Stimulated activated CD4-positive, alpha-beta T cell treated with anti-CD3 and anti-CD28 coated beads, Interleukin-15, amount 100 ng/mL, for 1 hour (primary cell): ENCODE results near the gene GAR1.
"Not testable (repeated sequence)": the region's sequence is repeated elsewhere in the genome, so short reads cannot be mapped to it uniquely, and the experiment has no call there.

ENCODE experiments used
- DNase-seq, 2 donors: peaks; one replicate each; pipeline ENCODE4 v3.0.0-alpha.2; 2020; ENCODE audit warnings: low read depth in 1 of 2, low spot score in 1 of 2

GAR1 gene

DNA sequence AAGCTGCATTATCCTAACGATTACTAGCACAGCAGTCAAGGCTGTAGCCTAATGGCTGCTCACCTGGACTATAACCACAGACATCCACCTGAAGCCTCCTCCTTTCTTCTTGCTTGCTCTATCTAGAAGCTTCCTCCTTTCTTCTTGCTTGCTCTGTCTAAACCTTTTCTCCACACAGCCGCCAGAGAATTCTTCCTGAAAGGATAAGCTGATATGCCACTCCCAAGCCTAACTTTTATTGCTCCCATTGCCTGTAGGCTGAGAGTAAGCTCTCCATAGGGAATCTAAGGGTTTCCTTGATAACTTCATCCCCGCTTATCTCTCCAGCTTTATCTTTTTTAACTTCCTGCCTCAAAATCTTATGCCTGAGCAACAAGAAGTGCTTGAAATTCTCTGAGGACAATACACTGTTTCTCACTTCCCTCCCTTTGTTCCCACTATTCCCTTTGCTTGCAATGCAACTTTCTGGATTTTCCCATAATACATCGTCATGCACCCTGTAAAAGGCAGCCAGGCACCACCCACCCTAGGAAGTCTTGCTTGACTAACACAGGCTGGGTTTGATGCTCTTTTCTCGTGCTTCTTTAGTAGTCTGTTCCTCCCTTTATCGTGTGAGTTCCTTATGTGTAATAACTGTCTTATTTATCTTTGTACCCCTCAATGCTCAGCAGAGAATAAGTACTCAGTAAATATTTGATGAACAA, 31.0 kb downstream of the GAR1 start:
- DNase-seq: no peak

GRCh38 chr4:109847896-109848442, 32.4 kb downstream of the GAR1 start, which contains the start of gene LRIT3:
LRIT3 (plus strand) TSS chr4:109848107; CDS start chr4:109848202, 95 bp downstream.
- DNase-seq: no peak

- DNase-seq: no peak
These were observed 32.9 kb downstream of the GAR1 start for GRCh38 chr4:109848501-109848900.

- no peak for DNase-seq
These were observed 35.0 kb downstream of the GAR1 start for GRCh38 chr4:109850601-109851000.

DNA sequence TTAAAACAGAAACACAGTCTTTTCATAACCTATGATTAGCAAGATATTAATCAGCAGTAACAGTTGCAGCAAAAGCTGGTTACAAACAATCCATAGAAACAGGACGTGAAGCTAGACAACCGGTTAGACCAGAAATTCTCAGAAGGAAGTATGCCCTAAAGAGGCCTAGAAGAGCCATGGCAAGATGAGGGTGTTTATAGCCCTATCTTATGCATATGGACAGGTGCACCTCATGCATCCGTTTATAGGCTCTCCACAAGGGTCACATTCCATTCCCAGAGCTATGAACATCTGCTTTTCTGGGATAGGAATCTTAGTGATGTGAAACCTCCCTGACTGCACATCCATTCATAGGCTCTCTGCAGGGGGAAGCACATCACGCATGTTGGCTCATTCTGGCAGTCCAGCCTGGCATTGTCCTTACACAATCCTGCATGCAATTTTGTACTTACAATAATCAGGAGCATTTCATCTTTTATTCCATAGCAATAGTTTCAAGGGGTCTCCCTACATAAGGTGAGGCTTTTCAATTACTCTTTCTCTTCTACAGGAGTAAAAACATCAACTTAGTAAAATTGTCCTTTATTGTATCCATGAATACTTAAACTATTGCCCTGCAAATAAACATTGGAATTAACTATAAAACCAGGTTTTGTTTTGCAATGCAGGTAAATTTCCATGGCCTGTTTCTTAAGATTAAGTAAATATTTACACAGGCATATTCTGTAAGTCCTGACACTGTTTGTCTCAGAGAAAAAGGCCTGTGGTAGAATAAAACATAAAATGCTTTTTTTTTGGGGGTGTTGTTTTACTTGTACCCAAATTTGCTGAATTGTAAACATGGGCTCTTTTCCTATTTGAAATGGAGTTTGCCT, 44.1 kb downstream of the GAR1 start:
- DNase-seq: not testable (repeated sequence)

DNA sequence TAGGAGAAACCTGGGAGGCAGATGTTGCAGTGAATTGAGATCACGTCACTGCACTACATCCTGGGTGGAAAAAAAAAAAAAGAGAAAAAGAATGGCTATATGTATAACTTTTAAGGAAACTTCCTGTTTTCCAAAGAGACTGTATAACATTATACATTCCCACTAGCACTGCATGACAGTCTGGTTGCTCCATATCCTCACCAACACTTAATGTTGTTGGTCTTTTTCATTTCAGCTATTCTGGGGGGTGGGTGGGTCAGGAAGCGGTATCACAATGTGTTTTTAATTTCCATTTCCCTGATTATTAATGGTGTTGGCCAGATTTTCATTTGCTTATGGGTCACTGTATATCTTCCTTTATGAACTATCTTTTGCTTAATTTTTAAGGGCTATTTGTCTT, 45.7 kb downstream of the GAR1 start:
- no peak for DNase-seq

- no peak for DNase-seq
These were observed 46.5 kb downstream of the GAR1 start for GRCh38 chr4:109861916-109862511.

- DNase-seq: no peak
These were observed 48.6 kb downstream of the GAR1 start for GRCh38 chr4:109864134-109864533.

GRCh38 chr4:109870061-109870460, 54.5 kb downstream of the GAR1 start:
- DNase-seq: no peak

DNA sequence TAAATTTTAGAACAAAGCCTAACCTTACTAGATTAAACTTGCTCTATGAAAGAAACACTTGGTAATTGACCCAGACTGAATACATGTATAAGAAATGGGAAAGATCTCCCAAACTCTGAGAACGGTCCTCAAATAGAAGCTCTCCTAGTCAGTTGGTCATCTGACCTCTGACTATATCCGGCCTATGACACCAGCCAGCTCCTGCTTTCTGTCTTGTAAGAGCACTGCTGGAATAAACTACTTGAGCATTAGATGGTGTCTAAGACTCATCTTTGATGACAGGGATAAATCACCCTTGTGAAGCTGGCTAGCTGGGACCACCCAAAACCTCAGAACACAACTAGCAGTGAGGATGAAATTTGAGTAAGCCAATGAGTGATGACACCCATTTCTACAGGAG, 56.5 kb downstream of the GAR1 start:
- DNase-seq: no peak

DNA sequence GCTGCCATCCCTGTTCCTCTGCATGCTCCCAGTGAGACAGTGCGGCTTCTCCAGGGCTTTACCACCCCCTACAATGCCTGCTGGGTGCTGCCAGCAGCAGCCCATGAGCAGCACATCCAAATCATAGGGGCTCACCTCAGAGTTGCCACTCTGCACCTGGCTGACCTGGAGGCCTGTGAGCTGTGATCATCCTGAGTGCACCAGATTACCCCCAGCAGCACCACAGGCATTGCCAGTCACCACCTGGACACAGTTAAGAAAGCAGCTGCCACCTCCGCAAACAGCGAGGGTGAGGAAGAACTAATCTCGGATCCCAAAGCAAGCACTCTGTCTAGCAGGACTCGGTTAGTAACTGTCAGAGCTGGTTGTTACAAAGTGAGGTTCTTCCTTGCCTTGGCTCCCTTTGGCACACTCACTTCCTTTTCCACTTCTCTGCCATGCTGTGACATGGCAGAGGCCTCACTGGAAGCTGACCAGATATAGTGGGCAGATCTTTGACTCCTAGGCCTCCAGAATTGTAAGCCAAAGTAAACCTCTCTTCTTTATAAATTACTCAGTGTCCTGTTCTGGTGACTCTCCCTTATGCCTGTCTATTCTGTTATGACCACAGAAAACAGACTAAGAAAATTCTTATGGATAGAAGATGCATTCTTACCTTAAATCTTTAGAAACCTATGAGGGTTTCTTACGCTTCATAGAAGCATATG, 57.5 kb downstream of the GAR1 start:
- no peak for DNase-seq

DNA sequence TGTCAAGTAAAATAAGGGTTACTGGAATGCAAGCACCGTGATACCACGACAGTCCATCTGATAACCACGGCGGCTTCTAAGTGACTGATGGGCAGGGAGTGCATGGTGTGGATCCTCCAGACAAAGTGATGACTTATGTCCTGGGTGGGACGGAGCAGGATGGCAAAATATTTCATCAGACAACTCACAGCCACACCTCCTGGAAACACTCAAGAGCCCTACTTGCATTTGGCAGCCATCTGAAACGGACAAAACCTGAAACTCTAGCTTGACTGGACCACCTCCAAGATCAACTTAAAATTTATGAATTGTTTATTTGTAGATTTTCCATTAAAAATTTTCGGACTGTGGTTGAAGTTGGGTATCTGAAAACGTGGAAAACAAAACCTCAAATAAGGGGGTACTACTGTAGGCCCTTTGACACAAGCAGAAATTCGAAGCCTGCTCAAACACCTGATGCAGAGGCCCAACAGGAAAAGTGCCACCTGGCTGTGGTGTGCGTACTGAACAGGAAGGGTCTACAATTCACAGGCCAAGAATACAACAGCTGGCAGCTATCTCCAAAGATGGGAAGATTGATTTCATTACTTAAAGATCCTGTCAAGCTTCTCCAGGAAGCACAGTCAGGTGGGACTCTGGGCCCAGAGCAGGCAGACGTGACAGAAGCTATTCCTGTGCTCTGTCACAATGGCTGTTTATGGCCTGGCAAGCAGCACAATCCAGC, 58.4 kb downstream of the GAR1 start:
- no peak for DNase-seq
